HG03571 (cell line): ENCODE results near the gene EGLN3.
"Not testable (repeated sequence)": the region's sequence is repeated elsewhere in the genome, so short reads cannot be mapped to it uniquely, and the experiment has no call there.

ENCODE experiments used
- ATAC-seq: cut with Tn5 transposase; IDR thresholded peaks from one replicate; pipeline ENCODE4 v1.9.1; 2021; ENCODE audit not compliant: unreplicated experiment

The EGLN3 gene

GRCh38 chr14:33950320-33951182 is at the start of gene EGLN3:
TSS of gene EGLN3 (minus strand) at chr14:33951074. CDS start at chr14:33950752, 322 bp downstream.
- peak; percentile 84 for ATAC-seq

- ATAC-seq: no peak
Observed at GRCh38 chr14:34000396-34000795, 49.5 kb upstream of the EGLN3 start.

GRCh38 chr14:33999771-34000291 is 49.0 kb upstream of the EGLN3 start:
- no peak for ATAC-seq

- no peak for ATAC-seq
Observed at GRCh38 chr14:33997611-33998010, 46.7 kb upstream of the EGLN3 start.

GRCh38 chr14:33996462-33996861 is 45.6 kb upstream of the EGLN3 start:
- no peak for ATAC-seq

GRCh38 chr14:33993246-33993645 is 42.4 kb upstream of the EGLN3 start:
- ATAC-seq: no peak

- ATAC-seq: no peak
Observed at GRCh38 chr14:33992274-33993007, 41.6 kb upstream of the EGLN3 start.

GRCh38 chr14:33990790-33991189 is 39.9 kb upstream of the EGLN3 start:
- ATAC-seq: no peak

- ATAC-seq: no peak
Observed at GRCh38 chr14:33987565-33988080, 36.7 kb upstream of the EGLN3 start.

GRCh38 chr14:33986804-33987203 is 35.9 kb upstream of the EGLN3 start:
- no peak for ATAC-seq

GRCh38 chr14:33985242-33985641 is 34.4 kb upstream of the EGLN3 start:
- ATAC-seq: no peak

- peak; percentile 87 for ATAC-seq
Observed at GRCh38 chr14:33979613-33980276, 28.9 kb upstream of the EGLN3 start.

- no peak for ATAC-seq
Observed at GRCh38 chr14:33978892-33979612, 28.2 kb upstream of the EGLN3 start.

- peak; percentile 92 for ATAC-seq
Observed at GRCh38 chr14:33972583-33973081, 21.8 kb upstream of the EGLN3 start.

GRCh38 chr14:33969846-33970245 is 19.0 kb upstream of the EGLN3 start:
- not testable (repeated sequence) for ATAC-seq

GRCh38 chr14:33968722-33969121 is 17.8 kb upstream of the EGLN3 start:
- no peak for ATAC-seq

GRCh38 chr14:33967138-33967537 is 16.3 kb upstream of the EGLN3 start:
- ATAC-seq: no peak

GRCh38 chr14:33966276-33966675 is 15.4 kb upstream of the EGLN3 start:
- no peak for ATAC-seq

- ATAC-seq: no peak
Observed at GRCh38 chr14:33964599-33965317, 13.9 kb upstream of the EGLN3 start.

- ATAC-seq: no peak
Observed at GRCh38 chr14:33963892-33964291, 13.0 kb upstream of the EGLN3 start.
